Measurements from ENCODE around the gene KRR1. TPM values are rescaled to one million over a fixed set of nuclear protein-coding genes. Genes with fewer than 3 reads are reported as not detected.

KRR1 gene
- total and polyA plus RNA-seq, 2 experiments from 2014 or later = 55.7 to 120 TPM

DNA sequence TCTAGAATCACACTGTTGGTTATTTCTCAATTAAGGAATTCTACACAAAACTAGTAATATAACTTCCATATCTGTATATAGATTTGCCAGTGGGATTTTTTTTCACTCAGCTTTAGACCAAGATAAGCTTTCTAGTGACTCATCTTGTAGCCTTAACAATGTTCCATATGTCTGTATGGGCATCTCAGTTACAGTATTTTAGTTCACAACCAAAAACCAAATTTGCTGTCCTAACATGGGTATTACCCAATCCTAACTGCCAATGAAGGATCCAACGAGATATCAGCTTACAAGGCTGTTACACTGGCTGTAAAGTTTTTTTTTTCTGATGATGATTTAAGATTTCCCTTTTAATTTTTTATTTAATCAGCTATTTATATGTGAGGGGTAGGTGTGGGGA is 31.5 kb upstream of the KRR1 start:
- TF ChIP-seq, protein P1, sequence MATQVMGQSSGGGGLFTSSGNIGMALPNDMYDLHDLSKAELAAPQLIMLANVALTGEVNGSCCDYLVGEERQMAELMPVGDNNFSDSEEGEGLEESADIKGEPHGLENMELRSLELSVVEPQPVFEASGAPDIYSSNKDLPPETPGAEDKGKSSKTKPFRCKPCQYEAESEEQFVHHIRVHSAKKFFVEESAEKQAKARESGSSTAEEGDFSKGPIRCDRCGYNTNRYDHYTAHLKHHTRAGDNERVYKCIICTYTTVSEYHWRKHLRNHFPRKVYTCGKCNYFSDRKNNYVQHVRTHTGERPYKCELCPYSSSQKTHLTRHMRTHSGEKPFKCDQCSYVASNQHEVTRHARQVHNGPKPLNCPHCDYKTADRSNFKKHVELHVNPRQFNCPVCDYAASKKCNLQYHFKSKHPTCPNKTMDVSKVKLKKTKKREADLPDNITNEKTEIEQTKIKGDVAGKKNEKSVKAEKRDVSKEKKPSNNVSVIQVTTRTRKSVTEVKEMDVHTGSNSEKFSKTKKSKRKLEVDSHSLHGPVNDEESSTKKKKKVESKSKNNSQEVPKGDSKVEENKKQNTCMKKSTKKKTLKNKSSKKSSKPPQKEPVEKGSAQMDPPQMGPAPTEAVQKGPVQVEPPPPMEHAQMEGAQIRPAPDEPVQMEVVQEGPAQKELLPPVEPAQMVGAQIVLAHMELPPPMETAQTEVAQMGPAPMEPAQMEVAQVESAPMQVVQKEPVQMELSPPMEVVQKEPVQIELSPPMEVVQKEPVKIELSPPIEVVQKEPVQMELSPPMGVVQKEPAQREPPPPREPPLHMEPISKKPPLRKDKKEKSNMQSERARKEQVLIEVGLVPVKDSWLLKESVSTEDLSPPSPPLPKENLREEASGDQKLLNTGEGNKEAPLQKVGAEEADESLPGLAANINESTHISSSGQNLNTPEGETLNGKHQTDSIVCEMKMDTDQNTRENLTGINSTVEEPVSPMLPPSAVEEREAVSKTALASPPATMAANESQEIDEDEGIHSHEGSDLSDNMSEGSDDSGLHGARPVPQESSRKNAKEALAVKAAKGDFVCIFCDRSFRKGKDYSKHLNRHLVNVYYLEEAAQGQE (IDR thresholded peaks at IDR 0.05; ENCODE audit: unreplicated experiment) = no peak
- TF ChIP-seq STAT1 (IDR thresholded peaks at IDR 0.05; ENCODE audit: unreplicated experiment) = no peak
- TF ChIP-seq, protein P2, sequence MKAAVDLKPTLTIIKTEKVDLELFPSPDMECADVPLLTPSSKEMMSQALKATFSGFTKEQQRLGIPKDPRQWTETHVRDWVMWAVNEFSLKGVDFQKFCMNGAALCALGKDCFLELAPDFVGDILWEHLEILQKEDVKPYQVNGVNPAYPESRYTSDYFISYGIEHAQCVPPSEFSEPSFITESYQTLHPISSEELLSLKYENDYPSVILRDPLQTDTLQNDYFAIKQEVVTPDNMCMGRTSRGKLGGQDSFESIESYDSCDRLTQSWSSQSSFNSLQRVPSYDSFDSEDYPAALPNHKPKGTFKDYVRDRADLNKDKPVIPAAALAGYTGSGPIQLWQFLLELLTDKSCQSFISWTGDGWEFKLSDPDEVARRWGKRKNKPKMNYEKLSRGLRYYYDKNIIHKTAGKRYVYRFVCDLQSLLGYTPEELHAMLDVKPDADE (IDR thresholded peaks at IDR 0.05) = no peak
- ATAC-seq (no peak), DNase-seq (ENCODE audit: low spot score) (no peak)
- Mint-ChIP-seq H3K4me3 (no peak overlapping the region), H3K36me3 (ENCODE audit: low read depth) (no peaks in the 10 kb centered on the region), H3K27me3 (ENCODE audit: insufficient read depth, low read depth, poor library complexity) (peaks cover 1% of the 10 kb centered on the region), H3K9me3 (no peaks in the 10 kb centered on the region), H3K27ac (no peak overlapping the region), H3K4me1 (peaks cover 3% of the 10 kb centered on the region; the same call in 2 of the 3 replicates)
- no peak overlapping the region for H3K4me3 ChIP-seq
- H3K4me1 ChIP-seq (ENCODE audit: insufficient read depth) = peaks cover 5% of the 10 kb centered on the region; the same call in 1 of the 2 replicates
- no peaks in the 10 kb centered on the region for H3K36me3 ChIP-seq (ENCODE audit: insufficient read depth)
- H3K79me2 ChIP-seq (replicated peaks; ENCODE audit: insufficient read depth) = no peaks in the 10 kb centered on the region
- H3K27me3 ChIP-seq (ENCODE audit: insufficient read depth) = no peaks in the 10 kb centered on the region
- H2AFZ ChIP-seq = no peak overlapping the region
- H3F3A ChIP-seq (replicated peaks; ENCODE audit: low read depth) = no peaks in the 10 kb centered on the region
- no peaks in the 10 kb centered on the region for H4K20me1 ChIP-seq (replicated peaks; ENCODE audit: insufficient read depth)
- H3K9me2 ChIP-seq (ENCODE audit: insufficient read depth) = no peaks in the 10 kb centered on the region
- H3K4me2 ChIP-seq = no peak overlapping the region
- H3K27ac ChIP-seq (ENCODE audit: low read depth) = no peak overlapping the region

DNA sequence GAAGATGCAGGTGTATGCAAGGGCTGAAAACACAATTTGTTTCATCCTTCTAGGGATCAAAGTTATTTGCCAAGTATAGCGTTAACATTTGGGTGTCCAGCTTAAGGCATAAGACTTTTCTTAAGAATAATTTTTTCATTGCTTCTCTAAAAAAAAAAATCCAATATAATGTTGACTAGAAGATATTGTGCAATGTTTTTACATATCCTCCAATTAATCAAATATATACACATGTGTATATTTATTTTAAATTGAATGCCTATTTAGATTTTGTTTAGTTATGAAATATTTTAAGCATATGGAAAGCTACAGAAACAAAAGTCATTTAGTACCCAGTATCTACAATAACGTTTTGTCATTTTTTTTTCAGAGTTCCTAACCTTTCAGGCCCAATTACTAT is 28.5 kb upstream of the KRR1 start:
- H3K36me3 ChIP-seq (ENCODE audit: insufficient read depth) = no peaks in the 10 kb centered on the region
- Mint-ChIP-seq H3K4me3 (no peak overlapping the region), H3K27ac (no peak overlapping the region), H3K36me3 (ENCODE audit: low read depth) (no peaks in the 10 kb centered on the region), H3K27me3 (ENCODE audit: insufficient read depth, low read depth, poor library complexity) (no peaks in the 10 kb centered on the region), H3K4me1 (no peaks in the 10 kb centered on the region; the same call in 2 of the 3 replicates), H3K9me3 (no peaks in the 10 kb centered on the region)
- H3K4me3 ChIP-seq = no peak overlapping the region
- no peak overlapping the region for H2AFZ ChIP-seq
- no peak for TF ChIP-seq NANOG (IDR thresholded peaks at IDR 0.05; ENCODE audit: borderline replicate concordance)
- ATAC-seq = no peak
- no peak overlapping the region for H3K27ac ChIP-seq (ENCODE audit: low read depth)
- H3K4me2 ChIP-seq = no peak overlapping the region
- H3F3A ChIP-seq (replicated peaks; ENCODE audit: low read depth) = no peaks in the 10 kb centered on the region
- H3K9me2 ChIP-seq (ENCODE audit: insufficient read depth) = no peaks in the 10 kb centered on the region
- no peaks in the 10 kb centered on the region for H4K20me1 ChIP-seq (replicated peaks; ENCODE audit: insufficient read depth)
- no peaks in the 10 kb centered on the region for H3K79me2 ChIP-seq (replicated peaks; ENCODE audit: insufficient read depth)
- no peaks in the 10 kb centered on the region for H3K4me1 ChIP-seq (ENCODE audit: insufficient read depth)
- DNase-seq (ENCODE audit: low spot score) = no peak
- no peaks in the 10 kb centered on the region for H3K27me3 ChIP-seq (ENCODE audit: insufficient read depth)

DNA sequence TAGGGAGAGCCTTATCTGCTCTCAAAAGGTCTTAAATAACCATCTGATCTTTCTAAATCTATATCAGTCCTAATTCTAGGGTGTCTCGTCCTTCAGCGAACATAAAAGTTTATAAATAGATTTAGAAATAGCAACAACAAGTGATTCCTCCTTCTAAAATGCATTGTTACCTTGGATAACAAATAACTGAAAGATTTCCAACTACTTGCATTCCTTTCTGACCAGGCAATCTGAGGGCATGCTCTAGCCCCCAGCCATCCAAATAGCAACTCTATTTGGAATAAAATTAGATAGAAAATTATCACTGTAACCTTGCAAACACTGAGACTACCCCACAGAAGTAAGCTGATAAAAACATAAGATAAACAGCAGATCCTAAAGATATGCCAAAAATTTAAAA is 21.8 kb upstream of the KRR1 start:
- Mint-ChIP-seq H3K27me3 (ENCODE audit: insufficient read depth, low read depth, poor library complexity) (no peaks in the 10 kb centered on the region), H3K36me3 (ENCODE audit: low read depth) (no peaks in the 10 kb centered on the region), H3K4me1 (no peaks in the 10 kb centered on the region), H3K9me3 (no peaks in the 10 kb centered on the region), H3K4me3 (no peak overlapping the region), H3K27ac (no peak overlapping the region)
- H3K4me2 ChIP-seq = no peak overlapping the region
- H3K4me1 ChIP-seq (ENCODE audit: insufficient read depth) = no peaks in the 10 kb centered on the region
- H3F3A ChIP-seq (replicated peaks; ENCODE audit: low read depth) = no peaks in the 10 kb centered on the region
- no peaks in the 10 kb centered on the region for H3K36me3 ChIP-seq (ENCODE audit: insufficient read depth)
- H4K20me1 ChIP-seq (replicated peaks; ENCODE audit: insufficient read depth) = no peaks in the 10 kb centered on the region
- no peak overlapping the region for H3K27ac ChIP-seq (ENCODE audit: low read depth)
- no peaks in the 10 kb centered on the region for H3K27me3 ChIP-seq (ENCODE audit: insufficient read depth)
- ATAC-seq (no peak), DNase-seq (ENCODE audit: low spot score) (no peak)
- H2AFZ ChIP-seq = no peak overlapping the region
- no peaks in the 10 kb centered on the region for H3K79me2 ChIP-seq (replicated peaks; ENCODE audit: insufficient read depth)
- no peak overlapping the region for H3K4me3 ChIP-seq
- H3K9me2 ChIP-seq (ENCODE audit: insufficient read depth) = no peaks in the 10 kb centered on the region
- TF ChIP-seq NANOG (IDR thresholded peaks at IDR 0.05; ENCODE audit: borderline replicate concordance) (no peak), ZNF331 (CRISPR knock-in tag; IDR thresholded peaks at IDR 0.05; ENCODE audit: low read depth) (no peak), CTCF (conservative IDR thresholded peaks at IDR 0.05; ENCODE audit: low read depth in 2 of 2) (no peak)
